ENCODE measurements around the gene EHHADH. TPM values are rescaled to one million over a fixed set of nuclear protein-coding genes. Genes with fewer than 3 reads are reported as not detected.

Gene EHHADH
- total RNA-seq, 4 donors from 2014 or later: 4.8 to 7.1 (median 6.3) TPM

DNA sequence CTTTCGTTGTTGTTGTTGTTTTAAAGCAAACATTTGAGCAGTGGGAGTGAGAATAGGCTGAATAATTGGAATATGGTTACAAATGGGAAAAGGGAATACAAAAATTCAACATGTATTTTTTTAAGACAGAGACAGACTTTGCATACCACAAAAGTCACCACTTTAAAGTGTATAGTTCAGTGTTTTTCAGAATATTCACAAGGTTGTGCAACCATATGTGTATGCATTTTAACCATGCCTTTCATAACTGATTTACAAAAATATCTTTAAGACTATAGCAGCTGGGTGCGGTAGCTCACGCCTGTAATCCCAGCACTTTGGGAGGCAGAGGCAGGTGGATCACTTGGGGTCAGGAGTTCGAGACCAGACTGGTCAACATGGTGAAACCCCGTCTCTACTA lies 41.3 kb downstream of the EHHADH start:
- no peak for TF ChIP-seq POLR2A (IDR thresholded peaks at IDR 0.05)
- TF ChIP-seq CTCF (IDR thresholded peaks at IDR 0.05): no peak
- TF ChIP-seq POLR2AphosphoS5 (IDR thresholded peaks at IDR 0.05): no peak
- no peak for TF ChIP-seq EP300 (IDR thresholded peaks at IDR 0.05)
- DNase-seq (ENCODE audit: low spot score in 2 of 2): no peak
- H3K4me1 ChIP-seq: no peaks in the 10 kb centered on the region
- 98% methylated on average over 5 of the region's 5 CpGs for WGBS
- no peak overlapping the region for H3K4me3 ChIP-seq
- H3K27ac ChIP-seq: no peak overlapping the region
- H3K36me3 ChIP-seq: no peaks in the 10 kb centered on the region
- H3K27me3 ChIP-seq: no peaks in the 10 kb centered on the region
- no peaks in the 10 kb centered on the region for H3K9me3 ChIP-seq

GRCh38 chr3:185212086-185212485 lies 41.8 kb downstream of the EHHADH start:
- TF ChIP-seq POLR2A (IDR thresholded peaks at IDR 0.05): no peak
- TF ChIP-seq POLR2AphosphoS5 (IDR thresholded peaks at IDR 0.05): no peak
- no peak for TF ChIP-seq EP300 (IDR thresholded peaks at IDR 0.05)
- TF ChIP-seq CTCF (IDR thresholded peaks at IDR 0.05): no peak
- Histone ChIP-seq H3K9me3 (no peaks in the 10 kb centered on the region), H3K4me3 (no peak overlapping the region), H3K27me3 (no peaks in the 10 kb centered on the region), H3K4me1 (no peaks in the 10 kb centered on the region), H3K27ac (no peak overlapping the region), H3K36me3 (no peaks in the 10 kb centered on the region)
- 91% methylated on average over 4 of the region's 4 CpGs for WGBS
- DNase-seq (ENCODE audit: low spot score in 2 of 2): no peak

DNA sequence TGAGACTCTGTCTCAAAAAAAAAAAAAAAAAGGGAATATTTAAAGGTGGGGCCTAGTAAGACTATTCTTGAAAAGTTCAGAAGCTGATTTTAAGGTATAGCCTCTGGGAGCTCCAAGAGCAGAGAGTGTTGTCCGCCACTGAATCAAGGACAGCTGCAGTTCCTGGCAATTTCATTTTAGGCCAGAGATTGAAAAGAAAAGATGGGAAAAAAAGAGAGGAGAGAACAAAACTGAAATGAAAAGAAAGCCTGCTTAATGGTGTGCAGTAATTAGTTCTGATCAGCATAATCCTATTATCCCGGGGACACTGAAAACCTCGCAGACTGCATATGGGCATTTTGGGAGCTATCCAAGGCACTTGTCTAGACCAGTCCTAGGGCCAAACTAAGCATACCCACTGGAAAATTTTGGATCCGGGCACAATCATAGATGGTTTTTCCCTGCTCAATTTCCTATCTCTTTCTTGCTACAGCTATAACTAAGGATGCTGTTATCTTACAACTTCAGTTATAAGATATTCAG lies 43.2 kb downstream of the EHHADH start:
- Histone ChIP-seq H3K27ac (no peak overlapping the region), H3K4me3 (no peak overlapping the region), H3K27me3 (no peaks in the 10 kb centered on the region), H3K4me1 (no peaks in the 10 kb centered on the region), H3K36me3 (no peaks in the 10 kb centered on the region), H3K9me3 (no peaks in the 10 kb centered on the region)
- no peak for DNase-seq (ENCODE audit: low spot score in 2 of 2)
- WGBS: 47% methylated on average over 4 of the region's 4 CpGs
- no peak for TF ChIP-seq EP300 (IDR thresholded peaks at IDR 0.05)
- no peak for TF ChIP-seq CTCF (IDR thresholded peaks at IDR 0.05)
- TF ChIP-seq POLR2AphosphoS5 (IDR thresholded peaks at IDR 0.05): no peak
- TF ChIP-seq POLR2A (IDR thresholded peaks at IDR 0.05): no peak

DNA sequence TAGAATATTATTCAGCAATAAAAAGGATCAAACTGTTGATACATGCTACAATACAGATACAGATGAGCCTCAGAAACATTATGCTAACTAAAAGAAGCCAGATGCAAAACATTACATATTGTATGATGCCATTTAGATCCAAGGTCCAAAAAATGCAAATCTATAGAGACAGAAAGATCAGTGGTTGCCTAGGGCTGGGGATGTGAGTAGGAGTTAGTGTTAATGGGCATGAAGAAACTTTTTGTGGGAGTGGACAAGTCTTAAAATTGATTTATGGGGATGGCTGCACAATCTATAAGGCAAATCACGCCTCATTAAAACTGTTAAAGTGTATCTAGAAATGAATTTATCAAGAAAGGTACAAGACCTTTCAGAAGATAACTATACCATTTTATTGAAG lies 45.0 kb downstream of the EHHADH start:
- Histone ChIP-seq H3K27ac (no peak overlapping the region), H3K36me3 (peaks cover 3% of the 10 kb centered on the region), H3K9me3 (no peaks in the 10 kb centered on the region), H3K4me3 (no peak overlapping the region), H3K27me3 (no peaks in the 10 kb centered on the region), H3K4me1 (no peaks in the 10 kb centered on the region)
- WGBS: 85% methylated on average over 1 of the region's 1 CpG
- TF ChIP-seq POLR2A (IDR thresholded peaks at IDR 0.05): no peak
- no peak for TF ChIP-seq CTCF (IDR thresholded peaks at IDR 0.05)
- TF ChIP-seq POLR2AphosphoS5 (IDR thresholded peaks at IDR 0.05): no peak
- no peak for DNase-seq (ENCODE audit: low spot score in 2 of 2)

DNA sequence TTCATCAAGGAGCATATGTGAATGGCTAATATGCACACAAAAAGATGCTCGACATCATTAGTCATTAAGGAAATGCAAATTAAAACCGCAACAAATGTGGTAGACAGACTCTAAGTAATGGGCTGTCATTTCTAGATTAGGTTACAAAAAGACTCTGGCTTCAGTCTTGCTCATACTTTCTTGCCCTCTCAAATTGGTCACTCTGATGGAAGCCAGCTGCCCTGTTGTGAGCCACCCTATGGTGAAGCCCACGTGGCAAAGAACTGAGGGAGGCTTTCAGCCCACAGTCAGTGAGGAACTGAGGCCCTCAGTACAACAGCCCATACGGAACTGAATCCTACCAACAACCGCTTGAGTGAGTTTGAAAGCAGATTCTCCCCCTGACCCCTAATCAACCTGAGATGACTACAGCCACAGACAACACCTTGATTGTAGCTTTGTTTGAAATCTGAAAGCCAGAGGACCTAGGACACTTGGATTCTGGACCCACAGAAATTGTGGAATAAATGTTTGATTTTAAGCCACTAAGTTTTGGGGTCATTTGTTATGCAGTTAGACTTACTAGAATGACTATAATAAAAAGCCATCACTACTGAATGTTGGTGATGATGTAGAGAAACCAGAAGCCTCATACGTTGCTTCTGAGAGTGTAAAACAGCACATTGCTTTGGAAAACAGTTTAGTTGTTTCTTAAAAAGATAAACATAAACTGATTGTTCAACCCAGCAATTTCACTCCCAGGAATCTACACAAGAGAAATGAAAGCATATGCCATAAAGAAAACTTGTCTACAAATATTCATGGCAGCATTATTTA lies 45.7 kb downstream of the EHHADH start:
- TF ChIP-seq EP300 (IDR thresholded peaks at IDR 0.05) (no peak), POLR2AphosphoS5 (IDR thresholded peaks at IDR 0.05) (no peak), POLR2A (IDR thresholded peaks at IDR 0.05) (no peak), CTCF (IDR thresholded peaks at IDR 0.05) (no peak)
- H3K27ac ChIP-seq: no peak overlapping the region
- H3K9me3 ChIP-seq: no peaks in the 10 kb centered on the region
- DNase-seq (ENCODE audit: low spot score in 2 of 2): no peak
- H3K4me1 ChIP-seq: no peaks in the 10 kb centered on the region
- peaks cover 3% of the 10 kb centered on the region for H3K36me3 ChIP-seq
- no peak overlapping the region for H3K4me3 ChIP-seq
- H3K27me3 ChIP-seq: no peaks in the 10 kb centered on the region
- 82% methylated on average over 5 of the region's 6 CpGs for WGBS
